ENCODE measurements around the gene HEXB. TPM values are rescaled to one million over a fixed set of nuclear protein-coding genes. Genes with fewer than 3 reads are reported as not detected.

HEXB gene
- 168 and 209 TPM in 2 replicates for total RNA-seq (2014; rRNA removed)
- polyA plus RNA-seq (2012), result 141 TPM

- peak; percentile 81 for DNase-seq (ENCODE audit: low read depth)
These were observed at the start of gene HEXB for GRCh38 chr5:74684900-74685851. Gene HEXB, plus strand, starts transcription at chr5:74685233. Its CDS starts 28 bp downstream, at chr5:74685261.

- DNase-seq (ENCODE audit: low read depth), result no peak
These were observed 48.9 kb upstream of the HEXB start for GRCh38 chr5:74636149-74636548.

DNA sequence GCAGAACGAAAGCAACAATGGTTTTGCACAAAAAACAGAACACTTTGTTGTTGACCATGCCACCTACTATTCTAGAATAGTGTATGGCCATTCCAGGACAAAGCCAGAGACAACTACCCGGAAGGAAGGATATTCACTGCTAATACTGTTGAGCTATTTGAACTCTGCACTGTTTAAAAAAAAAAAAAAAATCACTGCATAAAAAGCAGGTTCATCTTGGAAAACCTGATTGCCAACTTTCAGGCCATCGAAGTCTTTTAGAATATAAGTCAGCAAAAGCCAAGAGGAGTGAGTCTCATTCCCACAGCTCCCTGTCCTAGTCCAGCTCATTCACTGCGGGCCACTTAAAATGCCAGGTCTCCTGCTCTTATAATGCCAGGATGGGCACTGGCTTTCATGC is 48.5 kb upstream of the HEXB start:
- no peak for DNase-seq (ENCODE audit: low read depth)

DNA sequence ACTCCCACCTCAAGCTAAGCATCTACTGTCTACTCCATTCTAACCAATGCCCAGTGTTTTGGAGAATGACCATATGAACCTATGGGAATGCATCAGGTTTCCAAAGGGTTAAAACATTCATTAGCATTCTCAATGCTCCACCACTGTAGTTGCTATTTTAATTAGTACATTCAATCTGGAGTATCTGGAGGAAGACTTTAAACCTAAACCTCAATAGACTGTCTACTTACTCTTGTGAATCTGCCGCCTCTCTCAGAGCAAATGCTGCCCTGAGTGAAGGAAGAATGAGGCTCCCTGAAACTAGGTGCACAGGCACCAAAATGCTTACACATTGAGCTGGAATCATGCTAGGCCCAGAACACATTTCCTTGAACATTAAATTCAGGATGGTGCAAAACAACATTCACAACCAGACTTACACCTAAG is 46.5 kb upstream of the HEXB start:
- DNase-seq (ENCODE audit: low read depth), result peak; percentile 8

DNA sequence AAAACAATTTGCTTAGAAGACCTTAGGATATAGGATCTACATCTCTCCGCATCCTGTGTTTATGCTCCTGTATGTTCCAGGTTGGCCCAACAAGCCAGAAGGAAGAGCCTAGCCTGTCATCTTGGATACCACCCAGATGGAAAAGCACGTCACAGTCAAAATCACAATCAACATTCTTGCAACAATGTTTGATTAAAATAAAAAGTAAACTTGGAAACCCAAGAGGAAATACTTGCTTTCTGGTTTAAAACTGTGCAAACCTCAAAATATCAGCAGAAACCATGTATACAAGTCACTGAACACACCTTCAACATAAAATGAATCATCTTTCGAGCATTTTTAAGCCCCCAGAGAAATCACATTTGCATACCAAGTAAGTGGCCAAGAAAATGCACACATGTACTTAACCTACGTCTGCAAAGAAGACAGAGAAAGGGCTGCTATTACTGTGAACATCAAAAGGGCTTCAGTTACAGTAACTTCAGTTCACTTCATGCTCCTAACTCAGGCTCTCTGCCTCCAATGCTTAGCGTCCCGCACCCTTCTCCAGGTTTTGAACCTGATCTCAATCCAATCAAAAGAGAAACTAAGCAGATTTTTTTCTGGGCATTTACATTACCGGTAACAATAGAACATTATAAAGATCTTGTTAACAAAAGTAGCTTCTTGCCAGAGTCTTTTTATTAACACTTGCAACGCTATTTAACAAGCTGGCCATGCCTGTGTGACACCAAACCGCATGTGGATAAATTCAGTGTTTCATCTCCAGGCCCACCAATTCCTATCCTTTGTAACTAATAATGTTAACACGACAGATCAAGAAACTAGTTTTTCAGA is 45.8 kb upstream of the HEXB start:
- DNase-seq (ENCODE audit: low read depth), result peak; percentile 36

DNA sequence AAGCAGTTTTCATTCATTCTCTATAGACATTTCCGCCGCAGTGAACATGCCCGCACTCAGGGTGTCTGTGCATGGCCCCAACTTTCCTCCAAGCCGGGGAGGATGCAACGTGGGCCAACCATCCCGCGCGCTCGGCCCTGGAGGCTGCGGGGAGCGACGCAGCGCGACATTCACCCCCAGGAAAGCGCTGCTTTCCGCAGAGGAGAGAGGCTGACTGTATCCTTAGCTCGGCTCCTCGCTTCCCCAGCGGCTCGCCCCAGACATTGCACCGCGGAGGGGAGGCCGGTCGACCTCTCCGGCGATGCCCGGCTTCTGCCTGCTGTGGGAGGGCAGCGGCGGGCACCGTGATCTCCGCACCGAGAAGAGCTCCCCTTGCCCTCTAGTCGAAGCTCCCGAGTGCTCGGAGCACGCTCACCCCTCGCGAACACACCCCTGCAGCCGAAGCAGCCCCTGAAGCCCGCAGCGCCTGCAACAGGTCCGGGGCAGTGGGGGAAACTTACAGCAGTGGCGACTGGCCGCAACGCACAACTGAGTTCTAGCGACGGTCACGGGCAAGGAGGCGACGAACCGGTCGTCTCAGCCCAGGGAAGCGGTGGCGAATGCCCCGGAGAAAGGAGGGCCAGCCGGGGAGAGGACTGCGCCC is 45.1 kb upstream of the HEXB start:
- DNase-seq (ENCODE audit: low read depth), result peak; percentile 60

DNA sequence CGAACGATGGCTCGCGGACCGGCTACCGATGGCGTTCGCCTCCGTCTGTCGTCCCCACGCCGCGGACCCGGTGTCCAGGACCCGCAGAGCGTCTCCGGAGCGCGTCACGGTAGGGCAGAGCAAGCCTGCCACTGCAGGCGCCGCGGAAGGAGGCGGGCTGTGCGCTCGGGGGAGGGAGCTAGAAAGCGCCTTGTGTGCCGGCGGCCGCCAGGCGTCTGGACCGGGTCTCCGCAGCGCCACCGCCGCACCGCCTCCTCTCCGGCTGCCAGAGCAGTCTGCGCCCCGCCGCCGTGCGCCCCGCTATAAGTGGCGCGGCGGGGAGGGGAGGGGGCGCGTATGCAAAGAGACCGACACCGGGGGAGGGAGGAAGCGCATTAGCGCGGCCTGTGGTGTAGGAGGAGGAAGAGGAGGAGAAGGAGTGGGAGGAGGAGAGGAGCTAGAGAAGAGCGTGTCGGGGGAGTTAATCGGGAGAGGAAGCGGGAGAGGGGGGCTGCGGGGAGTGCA is 44.5 kb upstream of the HEXB start, which contains the start of gene ENC1:
ENC1 (minus strand) TSS at position 279 of the 504 bp plus-strand sequence. CDS start 4,243 bp downstream, outside the sequence.
- peak; percentile 90 for DNase-seq (ENCODE audit: low read depth)

DNA sequence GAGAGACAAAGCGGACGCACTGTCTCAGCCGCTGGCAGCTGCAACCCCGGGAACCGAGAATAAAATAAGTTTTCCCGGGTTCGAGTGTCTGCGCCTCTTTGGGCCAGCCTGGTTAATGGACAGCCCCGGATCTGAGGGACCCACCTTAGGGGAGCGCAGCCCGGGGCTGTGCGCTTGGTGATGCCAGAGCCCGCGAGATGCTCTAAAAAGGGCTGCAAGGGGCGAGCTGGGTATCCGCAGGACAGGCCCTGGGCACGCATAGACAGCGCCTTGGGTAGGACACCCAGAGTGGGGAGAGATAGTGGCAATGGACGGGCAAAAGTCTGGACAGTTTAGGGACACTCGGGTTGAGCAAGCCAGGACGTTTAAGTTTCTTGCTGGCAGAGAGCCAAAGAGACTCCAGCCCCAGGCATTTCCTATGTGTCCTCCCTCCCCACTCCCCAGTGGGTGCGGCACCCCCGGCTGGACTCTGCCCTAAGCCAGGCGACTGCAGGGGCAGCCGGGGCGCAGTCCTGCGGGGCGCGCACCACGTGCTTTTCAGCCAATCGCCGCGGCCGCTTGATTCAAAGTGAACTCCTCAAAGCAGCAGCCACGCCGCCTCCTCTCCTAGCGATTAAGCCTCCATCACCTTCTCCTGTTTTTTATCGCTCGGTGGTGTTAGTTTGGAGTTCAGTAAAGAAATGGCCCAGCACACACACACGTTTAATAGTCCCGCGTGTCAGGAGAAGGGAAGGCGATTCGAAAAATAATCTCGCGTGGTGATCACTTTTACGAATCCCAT is 43.9 kb upstream of the HEXB start:
- peak; percentile 92 for DNase-seq (ENCODE audit: low read depth)

DNA sequence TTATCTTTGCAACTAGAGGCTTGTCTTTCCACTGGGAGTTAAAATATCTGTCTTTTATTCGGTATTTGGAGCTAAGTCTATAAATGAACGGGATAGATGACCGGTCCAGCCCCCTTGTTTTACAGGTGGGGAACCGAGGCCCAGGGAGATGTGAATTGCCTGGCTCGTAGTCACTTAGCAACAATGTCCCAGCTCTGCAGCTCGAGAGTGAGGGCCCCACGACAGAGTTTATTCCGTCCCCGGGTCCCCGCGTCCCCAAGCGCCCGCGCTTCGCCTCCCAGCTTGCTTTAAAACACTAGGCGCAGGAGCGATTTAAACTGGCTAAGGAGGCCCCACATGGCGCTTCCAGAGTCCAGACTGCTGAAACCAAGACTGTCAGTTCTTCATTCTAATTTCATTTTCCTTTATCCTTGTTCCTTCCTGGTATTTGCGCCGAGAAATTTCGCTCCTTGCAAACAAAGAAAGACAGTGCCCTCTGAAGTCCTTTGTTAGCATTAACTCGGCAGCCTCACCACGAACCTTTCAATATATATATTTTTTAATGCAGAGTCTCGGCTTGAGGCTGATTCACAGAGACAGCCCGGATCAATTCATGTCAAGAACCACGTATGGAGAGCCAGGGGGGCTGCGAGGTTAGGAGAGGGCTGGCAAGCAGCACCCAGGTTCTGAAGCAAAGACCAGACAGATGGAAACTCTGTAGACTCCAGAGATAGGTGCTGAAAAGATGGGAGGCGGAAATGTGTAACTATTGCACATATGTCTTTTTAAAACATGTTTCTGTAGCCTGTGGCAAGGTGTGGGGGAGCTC is 43.1 kb upstream of the HEXB start:
- DNase-seq (ENCODE audit: low read depth), result peak; percentile 88

DNA sequence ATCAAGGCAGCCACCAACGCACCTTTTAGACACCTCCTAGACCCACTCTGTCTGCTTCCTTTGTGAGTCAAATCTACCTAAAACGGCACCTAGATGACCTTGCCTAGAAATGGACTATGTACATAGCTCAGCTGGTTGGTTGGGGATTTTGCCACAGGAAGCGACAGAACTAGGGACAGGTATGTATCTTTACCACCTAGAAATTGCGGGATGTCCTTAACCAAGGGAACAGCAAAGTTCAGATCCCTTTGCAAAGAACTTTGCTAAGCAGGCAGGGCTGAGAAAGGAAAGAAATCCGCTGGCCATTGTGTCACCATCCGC is 42.5 kb upstream of the HEXB start:
- DNase-seq (ENCODE audit: low read depth), result no peak

- DNase-seq (ENCODE audit: low read depth), result peak; percentile 93
These were observed 41.9 kb upstream of the HEXB start for GRCh38 chr5:74643111-74643562.

- DNase-seq (ENCODE audit: low read depth), result peak; percentile 23
These were observed 37.9 kb upstream of the HEXB start for GRCh38 chr5:74647096-74647495.

- peak; percentile 77 for DNase-seq (ENCODE audit: low read depth)
These were observed 36.2 kb upstream of the HEXB start for GRCh38 chr5:74648835-74649293.

GRCh38 chr5:74649421-74649973 is 35.5 kb upstream of the HEXB start:
- DNase-seq (ENCODE audit: low read depth), result no peak

DNA sequence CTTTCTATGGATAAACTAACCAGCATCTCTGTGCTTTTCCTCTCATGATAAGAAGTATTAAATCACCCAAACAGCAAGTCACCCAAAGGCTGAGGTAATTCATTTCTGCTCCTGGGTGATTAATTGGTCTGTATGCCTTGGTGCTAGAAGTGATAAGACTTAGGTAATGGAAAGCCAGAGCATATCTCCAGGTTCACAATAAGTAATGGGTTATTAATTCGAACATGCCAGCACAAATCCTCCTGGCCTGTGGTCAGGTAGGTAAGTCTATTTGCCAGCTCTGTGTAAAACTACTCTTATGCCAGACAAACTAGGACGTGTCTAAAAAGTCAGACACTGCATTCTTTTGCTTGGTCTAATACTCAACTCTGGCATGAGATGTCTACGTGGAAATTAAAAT is 33.3 kb upstream of the HEXB start:
- DNase-seq (ENCODE audit: low read depth), result no peak

GRCh38 chr5:74652576-74652975 is 32.5 kb upstream of the HEXB start:
- DNase-seq (ENCODE audit: low read depth), result no peak

- DNase-seq (ENCODE audit: low read depth), result no peak
These were observed 31.0 kb upstream of the HEXB start for GRCh38 chr5:74653991-74654390.

- DNase-seq (ENCODE audit: low read depth), result no peak
These were observed 29.8 kb upstream of the HEXB start for GRCh38 chr5:74655206-74655605.

- no peak for DNase-seq (ENCODE audit: low read depth)
These were observed 29.3 kb upstream of the HEXB start for GRCh38 chr5:74655716-74656115.

Data from LHCN-M2 (cell line).